ENCODE data around the gene TMF1.

TMF1 gene

DNA sequence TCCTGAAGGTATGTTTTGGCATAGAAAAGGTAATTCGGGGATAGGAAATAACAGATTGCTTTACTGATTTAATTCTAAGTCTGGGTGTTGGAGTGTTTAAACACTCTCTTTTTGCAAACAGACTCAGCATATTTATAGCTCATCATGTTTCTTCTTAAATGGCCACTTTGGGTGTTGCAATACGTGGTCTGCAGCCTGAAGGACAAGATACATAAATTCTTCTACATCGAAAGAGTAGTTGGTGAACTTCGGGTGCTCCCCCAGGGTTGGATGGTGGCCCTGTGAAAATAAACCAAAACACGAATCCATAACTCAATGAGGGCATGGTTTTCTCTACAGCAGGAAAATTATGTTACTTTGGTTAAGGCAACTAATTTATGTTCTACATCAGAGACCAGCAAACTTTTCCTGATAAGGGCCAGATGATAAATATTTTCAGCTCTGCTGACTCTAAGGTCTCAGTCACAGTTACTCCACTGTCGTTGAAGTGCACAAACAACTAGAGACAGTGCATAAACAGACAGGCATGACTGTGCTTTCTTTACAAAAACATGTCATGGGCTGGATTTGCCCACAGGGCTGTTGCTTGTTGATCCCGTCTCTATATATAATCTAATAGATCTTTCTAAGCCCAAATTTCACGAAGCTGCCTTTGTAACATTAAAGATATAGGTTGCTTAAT lies 74.5 kb downstream of the TMF1 start:
- no peak for DNase-seq (ENCODE audit: low spot score)

GRCh38 chr3:68974711-68975110 lies 77.4 kb downstream of the TMF1 start:
- no peak for DNase-seq (ENCODE audit: low spot score)

DNA sequence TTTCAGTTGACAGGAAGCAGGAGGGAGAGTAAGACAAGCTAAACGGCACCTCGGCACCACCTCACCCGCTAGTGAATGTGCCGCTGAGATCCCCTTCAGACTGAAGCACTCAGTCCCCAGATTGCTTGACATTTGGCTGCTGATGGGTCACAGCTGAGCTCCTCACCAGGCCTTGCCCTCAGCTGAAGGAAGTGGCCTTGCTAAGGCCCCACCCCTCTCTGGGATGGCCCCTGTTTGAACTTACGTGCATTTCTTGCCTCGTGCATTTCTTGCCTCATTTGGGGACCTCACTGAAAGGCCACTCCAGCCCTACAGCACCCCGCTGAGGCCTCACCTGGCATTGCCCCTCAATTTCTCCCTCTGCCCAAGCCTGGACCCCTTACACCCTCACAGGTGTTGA lies 78.5 kb downstream of the TMF1 start:
- no peak for DNase-seq (ENCODE audit: low spot score)

DNA sequence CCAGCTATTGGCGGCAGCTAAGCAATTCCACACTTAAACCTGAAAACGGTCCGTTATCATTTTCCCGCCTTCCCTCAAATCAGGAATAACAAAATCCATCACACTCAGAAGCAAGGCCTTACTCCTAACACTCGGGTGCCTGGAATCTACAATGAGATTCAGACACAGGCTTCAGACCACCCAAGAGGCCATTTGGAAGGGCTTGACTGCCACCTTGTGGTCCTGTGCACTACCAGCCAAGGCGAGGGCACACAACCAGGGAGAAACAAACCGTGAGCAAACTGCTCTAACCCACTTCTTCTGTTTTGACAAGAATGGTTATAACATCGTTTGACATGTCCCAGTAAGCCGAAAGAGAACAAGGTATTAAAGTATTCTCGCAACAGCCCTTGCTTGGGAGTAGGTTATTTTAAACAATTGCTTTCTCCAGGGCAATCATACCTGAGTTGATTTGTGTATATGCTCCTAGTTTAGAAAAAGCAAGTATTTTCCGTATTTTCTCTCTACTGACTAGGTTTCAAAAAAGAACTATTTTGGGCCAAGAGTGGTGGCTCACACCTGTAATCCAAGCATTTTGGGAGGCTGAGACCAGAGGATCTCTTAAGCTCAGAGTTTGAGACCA lies 79.7 kb downstream of the TMF1 start:
- DNase-seq (ENCODE audit: low spot score), result peak; percentile 65

Measured in AG08395 (cell line).